K562 (cell line): Measurements from ENCODE around the gene ZFYVE1.
A peak's percentile ranks its signal among the peaks of the same experiment; 100 is the strongest.

Source experiments
- BDP1 ChIP-seq: IDR thresholded peaks from 3 replicates; pipeline ENCODE4 v1.6.1; 2011; ENCODE audit not compliant: insufficient read length, insufficient read depth
- GATA2 ChIP-seq: sonication (generic); formaldehyde crosslinking; IDR thresholded peaks from 2 replicates; pipeline ENCODE4 v1.4.0; 2020; ENCODE audit warnings: mild to moderate bottlenecking, missing genetic modification reagents
- GTF2F1 ChIP-seq: IDR thresholded peaks from 2 replicates; pipeline ENCODE4 v1.6.1; 2011; ENCODE audit warnings: low read depth, low read length, improper control_type of control experiment
- MYC ChIP-seq, 2 experiments: fragments of 250-450 bp in 1 of 2; sonication (Bioruptor Pico) in 1 of 2; IDR thresholded peaks; 2 replicates each; pipeline versions ENCODE4 v1.5.1 to v1.6.1; 2012 to 2021; ENCODE audit warnings: low read depth in 2 of 2, borderline replicate concordance in 1 of 2, improper control_type of control experiment in 1 of 2, low read length in 1 of 2, mild to moderate bottlenecking in 1 of 2, moderate library complexity in 1 of 2
- RAD21 ChIP-seq, 2 experiments: fragments of 250-450 bp in 1 of 2; fragments of 450-650 bp in 1 of 2; sonication (Bioruptor Pico) in 1 of 2; formaldehyde crosslinking in 1 of 2; IDR thresholded peaks in 1 of 2; conservative IDR thresholded peaks in 1 of 2; 2 replicates each; pipeline versions ENCODE4 v1.4.0 to v1.8.0; 2020 to 2022; ENCODE audit warnings: mild to moderate bottlenecking in 2 of 2, moderate library complexity in 1 of 2
- ZNF76 ChIP-seq: fragments of 250-450 bp; sonication (Bioruptor Pico); IDR thresholded peaks from 2 replicates; pipeline ENCODE4 v1.4.0; 2020; ENCODE audit warnings: mild to moderate bottlenecking, moderate library complexity, borderline replicate concordance
- TF ChIP-seq, protein P1 (sequence below), 3 experiments: IDR thresholded peaks in 2 of 3; conservative IDR thresholded peaks in 1 of 3; 2 replicates each; pipeline ENCODE4 v1.5.1; 2011 to 2012; ENCODE audit warnings: low read length in 3 of 3, mild to moderate bottlenecking in 3 of 3, control low read depth in 2 of 3, improper control_type of control experiment in 1 of 3, inconsistent platforms in 1 of 3, low read depth in 1 of 3, mixed read lengths in 1 of 3, moderate library complexity in 1 of 3; ENCODE audit not compliant: insufficient read depth in 2 of 3

DNA sequence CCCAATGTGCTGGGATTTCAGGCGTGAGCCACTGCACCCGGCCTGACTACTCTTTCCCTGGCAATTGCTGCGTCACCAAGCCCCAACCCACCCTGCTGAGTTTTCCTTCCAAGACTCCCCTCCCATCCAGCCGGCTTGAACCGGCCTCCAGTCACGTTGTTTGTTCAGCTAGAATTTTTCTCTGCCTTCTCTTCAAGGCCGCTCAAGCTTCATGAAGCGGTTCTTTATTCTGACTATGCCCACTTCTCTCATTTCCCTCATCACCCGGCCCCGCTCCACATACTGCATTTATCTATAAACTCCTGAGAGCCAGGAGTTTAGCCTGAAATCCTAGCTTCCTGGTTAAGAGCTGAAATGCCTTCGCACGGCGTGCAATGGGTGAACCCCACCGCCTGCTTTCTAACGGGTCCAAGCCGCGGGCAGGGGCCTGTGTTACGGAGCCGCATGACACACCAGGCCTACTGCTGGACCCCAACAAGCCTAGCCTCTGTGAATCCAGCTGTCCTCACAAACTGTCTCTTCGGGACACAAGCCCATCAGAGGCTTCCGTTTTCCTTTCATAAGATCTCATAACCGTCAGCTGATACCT, 101.6 kb downstream of the ZFYVE1 start:
- TF ChIP-seq BDP1 (no peak), GTF2F1 (no peak), MYC (IDR thresholded peaks at IDR 0.05; ENCODE audit: low read depth, low read length) (peak; percentile 91), MYC (CRISPR knock-in tag; IDR thresholded peaks at IDR 0.05; ENCODE audit: borderline replicate concordance, low read depth) (no peak; the same call in 1 of the 2 replicates), GATA2 (CRISPR knock-in tag) (no peak), RAD21 (CRISPR knock-in tag; conservative IDR thresholded peaks at IDR 0.05 in 1 of 2, IDR thresholded peaks at IDR 0.05 in 1 of 2) (no peak), ZNF76 (CRISPR knock-in tag) (no peak)
- TF ChIP-seq, protein P1, sequence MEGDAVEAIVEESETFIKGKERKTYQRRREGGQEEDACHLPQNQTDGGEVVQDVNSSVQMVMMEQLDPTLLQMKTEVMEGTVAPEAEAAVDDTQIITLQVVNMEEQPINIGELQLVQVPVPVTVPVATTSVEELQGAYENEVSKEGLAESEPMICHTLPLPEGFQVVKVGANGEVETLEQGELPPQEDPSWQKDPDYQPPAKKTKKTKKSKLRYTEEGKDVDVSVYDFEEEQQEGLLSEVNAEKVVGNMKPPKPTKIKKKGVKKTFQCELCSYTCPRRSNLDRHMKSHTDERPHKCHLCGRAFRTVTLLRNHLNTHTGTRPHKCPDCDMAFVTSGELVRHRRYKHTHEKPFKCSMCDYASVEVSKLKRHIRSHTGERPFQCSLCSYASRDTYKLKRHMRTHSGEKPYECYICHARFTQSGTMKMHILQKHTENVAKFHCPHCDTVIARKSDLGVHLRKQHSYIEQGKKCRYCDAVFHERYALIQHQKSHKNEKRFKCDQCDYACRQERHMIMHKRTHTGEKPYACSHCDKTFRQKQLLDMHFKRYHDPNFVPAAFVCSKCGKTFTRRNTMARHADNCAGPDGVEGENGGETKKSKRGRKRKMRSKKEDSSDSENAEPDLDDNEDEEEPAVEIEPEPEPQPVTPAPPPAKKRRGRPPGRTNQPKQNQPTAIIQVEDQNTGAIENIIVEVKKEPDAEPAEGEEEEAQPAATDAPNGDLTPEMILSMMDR (IDR thresholded peaks at IDR 0.05 in 2 of 3, conservative IDR thresholded peaks at IDR 0.05 in 1 of 3; ENCODE audit: insufficient read depth in 2 of 3, low read depth in 1 of 3, low read length in 3 of 3) = no peak
